GM06990 (cell line): ENCODE measurements around the gene DCAF5.
"Not testable (repeated sequence)": the region's sequence is repeated elsewhere in the genome, so short reads cannot be mapped to it uniquely, and the experiment has no call there.

Source experiments
- DNase-seq: peaks from one replicate; pipeline ENCODE4 v3.0.0-alpha.2; 2011; ENCODE audit not compliant: insufficient read length; ENCODE audit errors: extremely low read depth
- H3K27me3 ChIP-seq: replicated peaks from 2 replicates; pipeline ENCODE4 v1.6.0; 2011; ENCODE audit warnings: low read length; ENCODE audit not compliant: control insufficient read depth, insufficient read depth
- H3K36me3 ChIP-seq: 2 replicates; pipeline ENCODE4 v1.5.1; 2011; ENCODE audit warnings: low read length; ENCODE audit not compliant: control insufficient read depth, insufficient read depth
- H3K4me3 ChIP-seq: replicated peaks from 2 replicates; pipeline ENCODE4 v1.5.1; 2011; ENCODE audit warnings: low read depth, mild to moderate bottlenecking, control low read depth, low read length
- TF ChIP-seq, protein P1 (sequence below): IDR thresholded peaks from 2 replicates; pipeline ENCODE4 v1.5.1; 2011; ENCODE audit warnings: low read length, control low read depth, mild to moderate bottlenecking, inconsistent platforms; ENCODE audit not compliant: insufficient read depth, poor library complexity, severe bottlenecking

Gene DCAF5

DNA sequence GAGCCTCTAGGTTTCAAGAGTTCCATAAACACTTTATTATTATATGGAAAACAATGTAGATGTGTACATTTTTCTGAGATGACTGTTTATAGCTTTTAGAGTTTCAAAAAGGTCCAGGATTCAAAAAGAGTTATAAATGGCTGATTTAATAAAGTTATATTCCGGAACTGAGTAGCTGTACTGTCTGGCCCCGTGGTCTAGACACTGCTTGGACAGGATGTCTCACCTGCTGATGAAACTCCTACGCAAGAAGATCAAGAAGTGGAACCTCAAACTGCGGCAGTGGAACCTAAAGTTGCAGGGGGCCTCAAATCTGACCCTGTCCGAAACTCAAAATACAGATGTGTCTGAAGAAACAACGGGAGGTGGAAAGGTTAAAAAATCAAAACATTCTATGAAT lies 69.7 kb downstream of the DCAF5 start:
- no peak overlapping the region for H3K4me3 ChIP-seq
- H3K27me3 ChIP-seq = no peaks in the 10 kb centered on the region
- peaks cover 2% of the 10 kb centered on the region; the same call in 1 of the 2 replicates for H3K36me3 ChIP-seq
- TF ChIP-seq, protein P1, sequence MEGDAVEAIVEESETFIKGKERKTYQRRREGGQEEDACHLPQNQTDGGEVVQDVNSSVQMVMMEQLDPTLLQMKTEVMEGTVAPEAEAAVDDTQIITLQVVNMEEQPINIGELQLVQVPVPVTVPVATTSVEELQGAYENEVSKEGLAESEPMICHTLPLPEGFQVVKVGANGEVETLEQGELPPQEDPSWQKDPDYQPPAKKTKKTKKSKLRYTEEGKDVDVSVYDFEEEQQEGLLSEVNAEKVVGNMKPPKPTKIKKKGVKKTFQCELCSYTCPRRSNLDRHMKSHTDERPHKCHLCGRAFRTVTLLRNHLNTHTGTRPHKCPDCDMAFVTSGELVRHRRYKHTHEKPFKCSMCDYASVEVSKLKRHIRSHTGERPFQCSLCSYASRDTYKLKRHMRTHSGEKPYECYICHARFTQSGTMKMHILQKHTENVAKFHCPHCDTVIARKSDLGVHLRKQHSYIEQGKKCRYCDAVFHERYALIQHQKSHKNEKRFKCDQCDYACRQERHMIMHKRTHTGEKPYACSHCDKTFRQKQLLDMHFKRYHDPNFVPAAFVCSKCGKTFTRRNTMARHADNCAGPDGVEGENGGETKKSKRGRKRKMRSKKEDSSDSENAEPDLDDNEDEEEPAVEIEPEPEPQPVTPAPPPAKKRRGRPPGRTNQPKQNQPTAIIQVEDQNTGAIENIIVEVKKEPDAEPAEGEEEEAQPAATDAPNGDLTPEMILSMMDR = no peak
- DNase-seq = no peak

DNA sequence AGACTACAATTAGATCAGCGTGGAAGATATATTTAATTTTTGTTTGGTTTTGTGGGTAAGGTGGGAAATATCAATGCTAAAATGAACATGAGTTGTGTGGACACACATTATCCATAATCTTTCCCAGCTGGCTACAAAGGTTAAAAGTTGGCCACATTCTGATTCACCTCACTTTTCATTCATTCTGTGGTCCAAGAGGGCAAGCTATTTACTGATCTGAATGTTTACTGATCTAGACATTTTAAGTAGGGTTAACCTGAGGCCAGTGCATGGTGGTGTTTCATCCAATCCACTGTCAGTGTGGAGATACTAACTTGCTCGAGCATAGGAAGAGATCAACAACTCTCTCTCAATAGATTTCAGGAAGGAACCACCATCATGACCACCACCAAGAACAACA lies 71.6 kb downstream of the DCAF5 start:
- TF ChIP-seq, protein P1 = no peak
- no peak for DNase-seq
- no peak overlapping the region for H3K4me3 ChIP-seq
- H3K36me3 ChIP-seq = peaks cover 2% of the 10 kb centered on the region; the same call in 1 of the 2 replicates
- no peaks in the 10 kb centered on the region for H3K27me3 ChIP-seq

DNA sequence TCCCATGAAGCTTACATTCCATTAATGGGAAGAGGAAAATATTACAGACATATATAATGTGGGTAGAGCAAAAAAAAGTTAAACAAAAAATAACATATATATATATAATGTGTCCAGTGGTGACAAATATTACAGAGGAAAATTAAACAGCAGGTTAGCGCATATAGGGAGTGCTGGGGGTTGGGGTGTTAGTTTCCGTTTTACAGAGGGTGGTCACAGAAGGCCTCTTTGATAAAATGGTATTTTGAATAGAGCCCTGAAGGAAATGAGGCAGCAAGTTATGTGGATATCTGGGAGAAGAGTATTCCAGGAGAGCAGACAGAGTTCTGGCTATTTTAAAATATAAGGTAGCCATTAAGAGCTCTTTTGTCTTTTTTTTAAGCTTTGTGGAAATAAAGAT lies 73.2 kb downstream of the DCAF5 start:
- H3K36me3 ChIP-seq = peaks cover 2% of the 10 kb centered on the region; the same call in 1 of the 2 replicates
- no peak overlapping the region for H3K4me3 ChIP-seq
- TF ChIP-seq, protein P1 = no peak
- H3K27me3 ChIP-seq = no peaks in the 10 kb centered on the region
- DNase-seq = no peak

DNA sequence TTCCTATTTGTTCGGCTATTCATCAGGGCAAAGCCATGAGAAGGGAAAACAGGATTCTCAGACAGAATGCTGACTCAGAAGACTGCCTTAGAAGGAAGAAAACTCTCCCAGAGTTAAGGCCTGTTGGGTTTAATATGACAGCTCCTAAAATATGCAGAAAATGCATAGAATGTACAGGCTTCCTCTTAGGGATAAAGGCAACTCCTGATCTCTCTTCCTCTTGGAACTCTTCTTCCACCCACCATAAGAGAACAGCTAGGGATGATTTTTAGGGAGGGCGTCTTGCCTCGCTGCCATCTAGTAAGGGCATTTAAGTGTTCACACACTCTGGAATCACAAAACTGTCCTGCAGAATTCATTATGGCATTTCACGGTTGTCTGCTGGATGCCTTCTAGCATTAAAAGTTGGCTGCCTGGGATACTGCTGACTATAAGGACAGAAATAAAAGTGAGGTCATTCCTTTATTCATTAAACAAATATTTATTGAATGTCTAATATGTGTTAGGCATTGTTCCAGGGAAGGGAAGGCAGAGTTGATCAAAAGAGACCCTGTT lies 73.7 kb downstream of the DCAF5 start:
- Histone ChIP-seq H3K4me3 (no peak overlapping the region), H3K27me3 (no peaks in the 10 kb centered on the region), H3K36me3 (no peaks in the 10 kb centered on the region; the same call in 1 of the 2 replicates)
- no peak for DNase-seq
- TF ChIP-seq, protein P1 = no peak

DNA sequence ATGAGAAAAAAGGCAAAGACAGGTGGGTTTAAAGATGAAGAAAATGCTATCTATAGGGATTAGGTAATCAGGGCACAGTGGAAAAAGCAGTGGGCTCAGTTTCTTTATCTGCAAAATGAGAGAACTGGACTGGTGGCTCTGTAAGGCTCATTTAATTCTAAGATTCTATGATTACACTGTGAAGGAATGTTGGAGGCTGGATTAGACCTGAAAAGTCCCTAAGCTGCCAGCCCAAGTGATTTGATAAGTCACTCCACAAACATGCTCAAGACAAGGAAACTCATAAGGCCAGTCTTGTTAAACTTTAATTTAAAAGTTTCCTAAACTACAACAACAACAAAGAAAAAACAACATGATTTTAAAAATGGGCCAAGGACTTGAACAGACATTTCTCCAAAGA lies 75.1 kb downstream of the DCAF5 start:
- no peak for DNase-seq
- TF ChIP-seq, protein P1 = no peak
- no peak overlapping the region for H3K4me3 ChIP-seq
- no peaks in the 10 kb centered on the region; the same call in 1 of the 2 replicates for H3K36me3 ChIP-seq
- H3K27me3 ChIP-seq = no peaks in the 10 kb centered on the region

DNA sequence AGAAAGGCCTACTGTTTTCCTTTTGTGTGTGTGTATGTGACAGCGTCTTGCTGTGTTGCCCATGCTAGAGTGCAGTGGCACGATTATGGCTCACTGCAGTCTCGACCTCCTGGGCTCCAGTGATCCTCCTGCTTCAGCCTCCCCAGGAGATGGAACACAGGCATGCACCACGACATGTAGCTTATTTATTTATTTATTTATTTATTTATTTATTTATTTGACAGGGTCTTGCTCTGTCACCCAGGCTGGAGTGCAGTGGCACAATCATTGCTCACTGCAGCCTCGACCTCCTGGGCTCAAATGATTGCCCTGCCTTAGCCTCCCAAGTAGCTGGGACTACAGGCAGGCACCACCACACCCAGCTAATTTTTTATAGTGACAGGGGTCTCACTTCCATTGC lies 75.7 kb downstream of the DCAF5 start:
- DNase-seq, H3K27me3 ChIP-seq, H3K4me3 ChIP-seq, H3K36me3 ChIP-seq: not testable (repeated sequence)
